Measurements from ENCODE around the gene TRIM50.
A peak's percentile ranks its signal among the peaks of the same experiment; 100 is the strongest.
"Not testable (repeated sequence)": the region's sequence is repeated elsewhere in the genome, so short reads cannot be mapped to it uniquely, and the experiment has no call there.

The TRIM50 gene

GRCh38 chr7:73308665-73309214 is 19.1 kb downstream of the TRIM50 start, which contains the start of gene NSUN5:
Gene NSUN5, minus strand, starts transcription at chr7:73308826. Its CDS starts 36 bp downstream, at chr7:73308790.
- peak in 2 of 11 experiments; percentile 37 to 72; a peak in 1 of 22 replicates for TF ChIP-seq Cebpa-rat (IDR thresholded peaks at IDR 0.05)
- peak within 1 kb of the TSS; percentile 77 to 92 (median 84) for H3K9ac ChIP-seq
- peaks cover 0 to 19% (median 0%) of the 10 kb centered on the region in 11 experiments; a peak in 5 of 22 replicates for H4K20me1 ChIP-seq
- H3K27ac ChIP-seq: peak within 1 kb of the TSS in 10 of 11 experiments; percentile 42 to 88 (median 76); a peak in 20 of 22 replicates
- no peaks in the 10 kb centered on the region for H3K27me3 ChIP-seq
- peaks cover 23 to 35% (median 29%) of the 10 kb centered on the region in 11 experiments for H3K36me3 ChIP-seq
- H3K9me3 ChIP-seq (replicated peaks in 1 of 11): no peaks in the 10 kb centered on the region
- peak within 1 kb of the TSS; percentile 87 to 99 (median 96) for H3K4me2 ChIP-seq
- H3K4me1 ChIP-seq: peaks cover 31 to 53% (median 51%) of the 10 kb centered on the region in 10 experiments
- peak within 1 kb of the TSS; percentile 74 to 91 (median 82) for H3K4me3 ChIP-seq

- peak overlapping the region; percentile 77 to 92 (median 84) for H3K9ac ChIP-seq
- H3K27ac ChIP-seq: peak overlapping the region in 10 of 11 experiments; percentile 42 to 88 (median 76); a peak in 18 of 22 replicates
- peak overlapping the region; percentile 74 to 91 (median 82) for H3K4me3 ChIP-seq
- no peaks in the 10 kb centered on the region for H3K27me3 ChIP-seq
- peaks cover 28 to 41% (median 35%) of the 10 kb centered on the region in 11 experiments for H3K36me3 ChIP-seq
- peaks cover 31 to 56% (median 51%) of the 10 kb centered on the region in 10 experiments for H3K4me1 ChIP-seq
- peaks cover 0 to 19% (median 0%) of the 10 kb centered on the region in 11 experiments; a peak in 5 of 22 replicates for H4K20me1 ChIP-seq
- H3K4me2 ChIP-seq: peak overlapping the region; percentile 87 to 99 (median 96)
- H3K9me3 ChIP-seq (replicated peaks in 1 of 11): no peaks in the 10 kb centered on the region
- no peak for TF ChIP-seq Cebpa-rat (IDR thresholded peaks at IDR 0.05)
Measured at GRCh38 chr7:73308074-73308664, 19.7 kb downstream of the TRIM50 start.

- Histone ChIP-seq H3K9ac (peak overlapping the region; percentile 77 to 92 (median 84); a peak in 19 of 22 replicates), H3K4me1 (peaks cover 31 to 56% (median 51%) of the 10 kb centered on the region in 10 experiments), H3K36me3 (peaks cover 32 to 47% (median 40%) of the 10 kb centered on the region in 11 experiments), H3K9me3 (replicated peaks in 1 of 11) (no peaks in the 10 kb centered on the region), H3K27me3 (no peaks in the 10 kb centered on the region), H3K4me3 (peak overlapping the region; percentile 74 to 91 (median 82)), H4K20me1 (peaks cover 0 to 19% (median 0%) of the 10 kb centered on the region in 11 experiments; a peak in 5 of 22 replicates), H3K27ac (peak overlapping the region in 7 of 11 experiments; percentile 66 to 88 (median 82); a peak in 12 of 22 replicates), H3K4me2 (peak overlapping the region; percentile 87 to 99 (median 96))
- no peak for TF ChIP-seq Cebpa-rat (IDR thresholded peaks at IDR 0.05)
Measured at GRCh38 chr7:73307436-73307835, 20.4 kb downstream of the TRIM50 start.

GRCh38 chr7:73304612-73305387 is 23.1 kb downstream of the TRIM50 start:
- not testable (repeated sequence) for H3K9me3 ChIP-seq (replicated peaks in 1 of 11); H3K27me3 ChIP-seq
- H3K27ac ChIP-seq: peak overlapping the region in 8 of 11 experiments; percentile 64 to 88 (median 78); a peak in 16 of 22 replicates
- TF ChIP-seq Cebpa-rat (IDR thresholded peaks at IDR 0.05): 0 out of 22 replicates have a peak, but pooled peaks of 2 of the 11 experiments have one; percentile 9 to 12
- peak overlapping the region in 5 of 10 experiments; percentile 21 to 40 (median 34); a peak in 4 of 20 replicates for H3K4me3 ChIP-seq
- peaks cover 0 to 19% (median 0%) of the 10 kb centered on the region in 11 experiments; a peak in 5 of 22 replicates for H4K20me1 ChIP-seq
- H3K9ac ChIP-seq: peak overlapping the region in 8 of 11 experiments; percentile 53 to 89 (median 65); a peak in 17 of 22 replicates
- H3K4me2 ChIP-seq: peak overlapping the region in 10 of 11 experiments; percentile 48 to 97 (median 96); a peak in 20 of 22 replicates
- peaks cover 32 to 47% (median 40%) of the 10 kb centered on the region in 11 experiments for H3K36me3 ChIP-seq
- peaks cover 38 to 66% (median 59%) of the 10 kb centered on the region in 10 experiments for H3K4me1 ChIP-seq

GRCh38 chr7:73304071-73304470 is 23.8 kb downstream of the TRIM50 start:
- Histone ChIP-seq H3K9ac (peak overlapping the region in 8 of 11 experiments; percentile 53 to 73 (median 65); a peak in 17 of 22 replicates), H3K4me3 (peak overlapping the region in 1 of 10 experiments; percentile 31; a peak in 1 of 20 replicates)

DNA sequence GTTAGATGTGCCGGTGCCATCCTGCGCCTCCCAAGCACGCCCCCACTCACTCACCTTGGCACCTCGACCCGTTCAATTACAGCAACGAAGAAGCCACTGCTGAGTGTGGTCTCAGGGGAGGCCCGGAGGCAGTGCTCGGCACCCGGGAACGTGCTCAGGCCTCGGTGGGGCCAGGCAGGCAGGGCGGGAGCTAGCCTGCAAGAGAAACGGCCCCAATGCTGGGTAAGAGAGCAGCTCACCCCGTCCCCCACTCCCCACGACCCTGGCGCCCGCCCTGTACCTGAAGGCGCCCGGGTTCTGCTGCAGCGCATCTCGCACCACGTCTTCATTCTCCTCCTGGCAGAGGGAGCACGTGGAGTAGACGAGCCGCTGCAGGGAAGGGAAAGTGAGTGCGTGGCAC is 24.3 kb downstream of the TRIM50 start:
- peak overlapping the region in 7 of 11 experiments; percentile 64 to 82 (median 78); a peak in 14 of 22 replicates for H3K27ac ChIP-seq
- TF ChIP-seq Cebpa-rat (IDR thresholded peaks at IDR 0.05): no peak

More at GRCh38 chr7:73304071-73304470, 23.8 kb downstream of the TRIM50 start:
- H3K4me2 ChIP-seq: peak overlapping the region in 9 of 11 experiments; percentile 58 to 97 (median 96); a peak in 17 of 22 replicates
- peaks cover 32 to 47% (median 40%) of the 10 kb centered on the region in 11 experiments for H3K36me3 ChIP-seq
- no peaks in the 10 kb centered on the region for H3K27me3 ChIP-seq
- no peaks in the 10 kb centered on the region for H3K9me3 ChIP-seq (replicated peaks in 1 of 11)
- H4K20me1 ChIP-seq: peaks cover 0 to 19% (median 0%) of the 10 kb centered on the region in 11 experiments; a peak in 5 of 22 replicates
- peaks cover 32 to 66% (median 57%) of the 10 kb centered on the region in 10 experiments for H3K4me1 ChIP-seq
- TF ChIP-seq Cebpa-rat (IDR thresholded peaks at IDR 0.05): no peak
- peak overlapping the region in 8 of 11 experiments; percentile 64 to 82 (median 78); a peak in 16 of 22 replicates for H3K27ac ChIP-seq

DNA sequence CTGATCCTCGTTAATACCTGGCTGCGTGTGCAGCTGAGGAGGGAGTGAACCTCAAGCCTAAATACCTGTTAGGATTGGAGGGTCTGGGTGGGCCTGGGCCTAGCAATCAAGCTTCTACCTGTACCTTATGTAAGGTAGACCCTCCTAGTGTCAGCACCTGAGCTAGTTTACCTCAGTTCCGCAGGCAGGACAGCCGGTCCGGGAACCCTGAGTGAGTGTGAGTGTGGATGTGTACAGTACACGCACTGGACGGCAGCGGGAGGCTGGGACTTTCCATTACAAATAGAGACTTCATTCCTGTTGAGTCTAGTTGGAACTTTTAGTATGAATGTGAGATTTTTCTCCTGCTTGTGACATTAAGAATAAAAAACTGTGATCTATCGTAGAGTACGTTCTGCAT is 25.0 kb downstream of the TRIM50 start:
- Histone ChIP-seq H3K36me3 (peaks cover 32 to 47% (median 40%) of the 10 kb centered on the region in 11 experiments), H4K20me1 (peaks cover 0 to 17% (median 0%) of the 10 kb centered on the region in 11 experiments; a peak in 5 of 22 replicates), H3K27ac (peak overlapping the region in 2 of 11 experiments; percentile 77 to 82; a peak in 3 of 22 replicates), H3K9ac (0 out of 22 replicates have a peak overlapping the region, but pooled peaks of 1 of the 11 experiments have one; percentile 70), H3K4me1 (peaks cover 27 to 59% (median 51%) of the 10 kb centered on the region in 10 experiments)
- H3K4me3 ChIP-seq; H3K27me3 ChIP-seq; H3K4me2 ChIP-seq; H3K9me3 ChIP-seq (replicated peaks in 1 of 11): not testable (repeated sequence)

More for the DNA sequence above, 24.3 kb downstream of the TRIM50 start:
- peak overlapping the region in 1 of 11 experiments; percentile 92; a peak in 2 of 22 replicates for H3K4me2 ChIP-seq
- peaks cover 32 to 47% (median 40%) of the 10 kb centered on the region in 11 experiments for H3K36me3 ChIP-seq
- H3K9ac ChIP-seq: peak overlapping the region in 5 of 11 experiments; percentile 53 to 73 (median 69); a peak in 5 of 22 replicates
- H4K20me1 ChIP-seq: peaks cover 0 to 19% (median 0%) of the 10 kb centered on the region in 11 experiments; a peak in 5 of 22 replicates
- H3K4me1 ChIP-seq: peaks cover 30 to 62% (median 55%) of the 10 kb centered on the region in 10 experiments
- no peaks in the 10 kb centered on the region for H3K27me3 ChIP-seq
- H3K9me3 ChIP-seq (replicated peaks in 1 of 11): no peaks in the 10 kb centered on the region
- H3K4me3 ChIP-seq: no peak overlapping the region

DNA sequence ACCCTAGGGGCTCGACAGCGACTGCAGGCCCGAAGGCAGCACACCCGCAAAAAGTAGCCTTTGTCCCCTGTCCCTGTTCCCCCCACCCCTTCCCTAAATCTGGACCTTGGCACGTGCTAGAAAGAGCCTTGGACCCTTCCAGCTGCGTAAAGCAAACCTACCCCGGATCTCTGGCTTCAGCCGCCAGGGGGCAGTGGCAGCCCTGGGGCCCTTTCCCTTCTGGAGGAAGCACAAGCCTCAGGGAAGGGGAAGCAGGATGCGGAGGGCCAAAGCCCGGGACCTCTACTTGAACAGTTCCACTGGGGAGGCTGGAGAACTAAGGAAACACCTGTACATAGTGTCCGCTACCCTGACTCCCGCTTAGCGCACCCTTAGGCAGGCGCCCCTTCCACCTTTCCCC is 26.8 kb downstream of the TRIM50 start:
- H3K9ac ChIP-seq; H3K9me3 ChIP-seq (replicated peaks in 1 of 11); H3K27me3 ChIP-seq; H3K4me2 ChIP-seq; H3K27ac ChIP-seq; H3K4me3 ChIP-seq: not testable (repeated sequence)
- peaks cover 18 to 41% (median 34%) of the 10 kb centered on the region in 10 experiments for H3K4me1 ChIP-seq
- H4K20me1 ChIP-seq: peaks cover 0 to 10% (median 0%) of the 10 kb centered on the region in 11 experiments; a peak in 4 of 22 replicates
- H3K36me3 ChIP-seq: peaks cover 25 to 32% (median 30%) of the 10 kb centered on the region in 11 experiments

DNA sequence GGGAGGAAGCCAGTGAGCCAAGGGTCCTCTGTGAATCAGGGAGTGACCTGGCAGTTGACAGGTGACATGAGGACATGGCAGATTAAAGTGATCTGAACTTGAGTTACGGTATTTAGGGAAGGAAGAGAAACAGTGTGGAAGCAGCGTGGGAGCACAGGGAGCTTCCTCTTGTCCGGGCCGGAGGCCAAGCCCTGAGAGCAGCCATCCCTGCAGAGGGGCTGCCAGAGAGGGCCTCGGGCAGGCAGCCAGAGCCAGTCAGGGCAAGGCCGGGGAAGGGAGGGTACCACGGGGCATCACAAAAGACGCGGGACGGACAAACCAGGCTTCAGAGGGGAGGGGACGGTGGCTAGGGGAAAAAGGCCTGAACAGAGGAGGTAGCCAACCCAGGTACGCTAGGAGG is 28.1 kb downstream of the TRIM50 start:
- H3K4me2 ChIP-seq: peak overlapping the region; percentile 29 to 62 (median 39); a peak in 16 of 22 replicates
- not testable (repeated sequence) for H3K4me3 ChIP-seq; H3K27me3 ChIP-seq; H3K9me3 ChIP-seq (replicated peaks in 1 of 11); H3K27ac ChIP-seq; H4K20me1 ChIP-seq; H3K9ac ChIP-seq
- H3K36me3 ChIP-seq: peaks cover 19 to 22% (median 21%) of the 10 kb centered on the region in 11 experiments
- H3K4me1 ChIP-seq: peaks cover 7 to 30% (median 22%) of the 10 kb centered on the region in 10 experiments; a peak in 17 of 20 replicates

DNA sequence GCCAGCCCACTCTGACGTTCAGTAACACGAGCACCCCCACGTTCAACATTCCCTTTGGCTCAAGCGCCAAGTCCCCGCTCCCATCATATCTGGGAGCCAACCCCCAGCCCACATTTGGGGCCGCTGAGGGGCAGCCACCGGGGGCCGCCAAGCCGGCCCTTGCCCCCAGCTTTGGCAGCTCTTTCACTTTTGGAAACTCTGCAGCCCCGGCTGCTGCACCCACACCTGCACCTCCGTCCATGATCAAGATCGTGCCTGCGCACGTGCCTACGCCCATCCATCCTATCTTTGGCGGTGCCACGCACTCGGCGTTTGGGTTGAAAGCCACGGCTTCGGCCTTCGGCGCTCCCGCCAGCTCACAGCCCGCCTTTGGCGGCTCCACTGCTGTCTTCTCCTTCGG is 30.2 kb downstream of the TRIM50 start:
- not testable (repeated sequence) for H3K27me3 ChIP-seq; H3K27ac ChIP-seq; H3K4me3 ChIP-seq; H4K20me1 ChIP-seq; H3K9me3 ChIP-seq (replicated peaks in 1 of 11); H3K4me2 ChIP-seq; H3K36me3 ChIP-seq; H3K9ac ChIP-seq
- peaks cover 6 to 16% (median 13%) of the 10 kb centered on the region in 10 experiments; a peak in 13 of 20 replicates for H3K4me1 ChIP-seq

DNA sequence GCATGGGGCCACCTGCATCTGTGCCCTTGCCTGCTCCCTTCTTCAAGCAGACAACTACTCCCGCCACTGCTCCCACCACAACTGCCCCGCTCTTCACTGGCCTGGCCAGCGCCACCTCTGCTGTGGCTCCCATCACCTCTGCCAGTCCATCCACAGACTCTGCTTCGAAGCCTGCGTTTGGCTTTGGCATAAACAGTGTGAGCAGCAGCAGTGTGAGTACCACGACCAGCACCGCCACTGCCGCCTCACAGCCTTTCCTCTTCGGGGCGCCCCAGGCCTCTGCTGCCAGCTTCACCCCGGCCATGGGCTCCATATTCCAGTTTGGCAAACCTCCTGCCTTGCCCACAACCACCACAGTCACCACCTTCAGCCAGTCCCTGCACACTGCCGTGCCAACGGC is 30.6 kb downstream of the TRIM50 start:
- not testable (repeated sequence) for H4K20me1 ChIP-seq; H3K9me3 ChIP-seq (replicated peaks in 1 of 11); H3K4me3 ChIP-seq; H3K27ac ChIP-seq; H3K36me3 ChIP-seq; H3K4me2 ChIP-seq; H3K27me3 ChIP-seq; H3K9ac ChIP-seq
- H3K4me1 ChIP-seq: peaks cover 6 to 16% (median 13%) of the 10 kb centered on the region in 10 experiments; a peak in 13 of 20 replicates

All from BLaER1 treated with 17β-estradiol and CSF1 and Interleukin-3, amounts not matched to agents 10 nM and 100 nM (cell line).